Posterior cingulate gyrus (tissue), 11 donors: ENCODE measurements around the gene B3GNT9.
A peak's percentile ranks its signal among the peaks of the same experiment; 100 is the strongest.

Source experiments
- DNase-seq, 10 donors: peaks; one replicate each; pipeline versions ENCODE4 v3.0.0 to v3.0.0-alpha.2; 2020 to 2021; ENCODE audit warnings: mixed read lengths in 3 of 10
- intact Hi-C: fragments of 100-400 bp; cut with DNase I; formaldehyde crosslinking; loops from one replicate; pipeline ENCODE4 v1.15.1; 2023

B3GNT9 gene

GRCh38 chr16:67187175-67187890 is 36.5 kb upstream of the B3GNT9 start:
- no peak for DNase-seq
- intact Hi-C loops: no loop called here

GRCh38 chr16:67186550-67186950 is 35.8 kb upstream of the B3GNT9 start:
- no peak for DNase-seq
- intact Hi-C loops: no loop called here

- DNase-seq: no peak
- intact Hi-C loops: no loop called here
Observed at GRCh38 chr16:67185651-67186134, 34.9 kb upstream of the B3GNT9 start.

GRCh38 chr16:67184995-67185650 is 34.3 kb upstream of the B3GNT9 start:
- intact Hi-C loops: no loop called here
- peak; percentile 66 to 97 (median 86) for DNase-seq

- DNase-seq: peak in 1 of 10 donors; percentile 39
- intact Hi-C loops: no loop called here
Observed at GRCh38 chr16:67184453-67184994, 33.7 kb upstream of the B3GNT9 start.

GRCh38 chr16:67183627-67184452 is 33.0 kb upstream of the B3GNT9 start, which contains the start of gene MATCAP1:
Gene MATCAP1, minus strand, starts transcription at chr16:67183963. Its CDS starts 3,353 bp downstream, at chr16:67180610.
- intact Hi-C loops: no loop called here
- DNase-seq: peak; percentile 87 to 99 (median 94)

- intact Hi-C loops: no loop called here
- no peak for DNase-seq
Observed at GRCh38 chr16:67183284-67183626, 32.5 kb upstream of the B3GNT9 start.

GRCh38 chr16:67182288-67182687 is 31.5 kb upstream of the B3GNT9 start:
- intact Hi-C loops: no loop called here
- DNase-seq: no peak

- DNase-seq: no peak
- intact Hi-C loops: no loop called here
Observed at GRCh38 chr16:67181346-67181745, 30.5 kb upstream of the B3GNT9 start.

- DNase-seq: no peak
- intact Hi-C loops: no loop called here
Observed at GRCh38 chr16:67180166-67180565, 29.4 kb upstream of the B3GNT9 start.

GRCh38 chr16:67179421-67180080 is 28.8 kb upstream of the B3GNT9 start:
- intact Hi-C loops: no loop called here

GRCh38 chr16:67177743-67178699 is 27.2 kb upstream of the B3GNT9 start:
- peak in 9 of 10 donors; percentile 35 to 94 (median 74) for DNase-seq
- intact Hi-C loops: no loop called here

More at GRCh38 chr16:67179421-67180080, 28.8 kb upstream of the B3GNT9 start:
- DNase-seq: peak in 1 of 10 donors; percentile 86

- intact Hi-C loops: no loop called here
Observed at GRCh38 chr16:67176662-67177061, 25.9 kb upstream of the B3GNT9 start.

GRCh38 chr16:67174706-67175231 is 24.0 kb upstream of the B3GNT9 start:
- no peak for DNase-seq
- intact Hi-C loops: no loop called here

More at GRCh38 chr16:67176662-67177061, 25.9 kb upstream of the B3GNT9 start:
- DNase-seq: peak in 1 of 10 donors; percentile 85

- peak; percentile 61 to 97 (median 85) for DNase-seq
- intact Hi-C loops: no loop called here
Observed at GRCh38 chr16:67173808-67174705, 23.3 kb upstream of the B3GNT9 start.

GRCh38 chr16:67173323-67173722 is 22.5 kb upstream of the B3GNT9 start:
- no peak for DNase-seq
- intact Hi-C loops: no loop called here

- DNase-seq: no peak
- intact Hi-C loops: no loop called here
Observed at GRCh38 chr16:67170949-67171649, 20.3 kb upstream of the B3GNT9 start.
